Natural killer cell (primary cell): Measurements from ENCODE around the gene TTC32. TPM values are rescaled to one million over a fixed set of nuclear protein-coding genes. Genes with fewer than 3 reads are reported as not detected.
"Not testable (repeated sequence)": the region's sequence is repeated elsewhere in the genome, so short reads cannot be mapped to it uniquely, and the experiment has no call there.

ENCODE experiments used
- ATAC-seq, 3 donors: fragments of 150-1000 bp in 2 of 3; fragments of 200-7000 bp in 1 of 3; cut with Tn5 transposase; 1 replicate in 1 of 3; 2 replicates in 2 of 3; pipeline ENCODE4 v1.10.0; 2021; ENCODE audit warnings: mild to moderate bottlenecking in 2 of 3, moderate library complexity in 2 of 3
- DNase-seq, 2 donors: peaks; one replicate each; pipeline versions ENCODE4 v3.0.0 to v3.0.0-alpha.2; 2013 to 2021; ENCODE audit warnings: mixed read lengths in 1 of 2
- H3K27ac ChIP-seq: one replicate; pipeline ENCODE4 v1.5.1; 2013; ENCODE audit warnings: mild to moderate bottlenecking, low read length
- H3K27me3 ChIP-seq: one replicate; pipeline ENCODE4 v1.6.1; 2013; ENCODE audit warnings: low read length; ENCODE audit not compliant: control insufficient read depth, insufficient read depth
- H3K36me3 ChIP-seq: one replicate; pipeline ENCODE4 v1.6.1; 2013; ENCODE audit warnings: low read length; ENCODE audit not compliant: control insufficient read depth, insufficient read depth
- H3K4me1 ChIP-seq: one replicate; pipeline ENCODE4 v1.6.1; 2013; ENCODE audit warnings: low read length; ENCODE audit not compliant: control insufficient read depth, insufficient read depth
- H3K4me3 ChIP-seq: one replicate; pipeline ENCODE4 v1.5.1; 2013; ENCODE audit warnings: low read length
- H3K9me3 ChIP-seq: one replicate; pipeline ENCODE4 v1.6.1; 2013; ENCODE audit warnings: low read length; ENCODE audit not compliant: control insufficient read depth, insufficient read depth
- H3K27ac Mint-ChIP-seq, 2 donors: one replicate each; pipeline ENCODE4 v1.8.0; 2022; ENCODE audit warnings: mild to moderate bottlenecking in 2 of 2, mixed read lengths in 2 of 2, moderate library complexity in 1 of 2
- H3K27me3 Mint-ChIP-seq, 2 donors: one replicate each; pipeline ENCODE4 v1.8.0; 2022; ENCODE audit warnings: low read depth in 2 of 2, mixed read lengths in 2 of 2
- H3K36me3 Mint-ChIP-seq: one replicate; pipeline ENCODE4 v1.8.0; 2022; ENCODE audit warnings: mixed read lengths
- H3K4me1 Mint-ChIP-seq, 2 donors: one replicate each; pipeline ENCODE4 v1.8.0; 2022; ENCODE audit warnings: mixed read lengths in 2 of 2
- H3K4me3 Mint-ChIP-seq: one replicate; pipeline ENCODE4 v1.8.0; 2022; ENCODE audit warnings: mild to moderate bottlenecking, moderate library complexity, mixed read lengths
- H3K9me3 Mint-ChIP-seq, 2 donors: one replicate each; pipeline ENCODE4 v1.8.0; 2022; ENCODE audit warnings: mixed read lengths in 2 of 2
- WGBS: methylation state at CpG from one replicate; pipeline ENCODE4 v1.1.7; 2013; ENCODE audit warnings: missing lambda C conversion rate; ENCODE audit not compliant: insufficient coverage; 5-methylcytosine and 5-hydroxymethylcytosine counted together
- intact Hi-C: fragments of 100-400 bp; cut with micrococcal nuclease; formaldehyde crosslinking; loops from one replicate; pipeline ENCODE4 v1.14.2; 2022
- total RNA-seq, 4 donors: library from RNA; stranded (reverse); fragments of 120-200 nt in 1 of 4; gene quantifications; one replicate each; pipeline versions ENCODE4 v1.2.3 to v1.2.4, GENCODE V29; 2013 to 2022
- TF ChIP-seq, protein P1 (sequence below): fragments of 200-600 bp; IDR thresholded peaks from one replicate; pipeline ENCODE4 v1.8.0; 2022; ENCODE audit warnings: antibody characterized with exemption

TTC32 gene
- total RNA-seq, 3 donors from 2014 or later (not counting 1 experiment from before 2014, with no cell fraction given): 30.4 to 45.3 (median 37.2) TPM

GRCh38 chr2:19895535-19895934 lies 6.2 kb downstream of the TTC32 start:
- WGBS: 82% methylated on average over 3 of the region's 3 CpGs

GRCh38 chr2:19894134-19894792 lies 7.5 kb downstream of the TTC32 start:
- Mint-ChIP-seq H3K4me1 (peaks cover 29 to 30% of the 10 kb centered on the region in 2 donors), H3K36me3 (no peaks in the 10 kb centered on the region), H3K4me3 (no peak overlapping the region), H3K9me3 (no peaks in the 10 kb centered on the region), H3K27ac (no peak overlapping the region), H3K27me3 (no peaks in the 10 kb centered on the region)
- H3K4me3 ChIP-seq: no peak overlapping the region
- TF ChIP-seq, protein P1, sequence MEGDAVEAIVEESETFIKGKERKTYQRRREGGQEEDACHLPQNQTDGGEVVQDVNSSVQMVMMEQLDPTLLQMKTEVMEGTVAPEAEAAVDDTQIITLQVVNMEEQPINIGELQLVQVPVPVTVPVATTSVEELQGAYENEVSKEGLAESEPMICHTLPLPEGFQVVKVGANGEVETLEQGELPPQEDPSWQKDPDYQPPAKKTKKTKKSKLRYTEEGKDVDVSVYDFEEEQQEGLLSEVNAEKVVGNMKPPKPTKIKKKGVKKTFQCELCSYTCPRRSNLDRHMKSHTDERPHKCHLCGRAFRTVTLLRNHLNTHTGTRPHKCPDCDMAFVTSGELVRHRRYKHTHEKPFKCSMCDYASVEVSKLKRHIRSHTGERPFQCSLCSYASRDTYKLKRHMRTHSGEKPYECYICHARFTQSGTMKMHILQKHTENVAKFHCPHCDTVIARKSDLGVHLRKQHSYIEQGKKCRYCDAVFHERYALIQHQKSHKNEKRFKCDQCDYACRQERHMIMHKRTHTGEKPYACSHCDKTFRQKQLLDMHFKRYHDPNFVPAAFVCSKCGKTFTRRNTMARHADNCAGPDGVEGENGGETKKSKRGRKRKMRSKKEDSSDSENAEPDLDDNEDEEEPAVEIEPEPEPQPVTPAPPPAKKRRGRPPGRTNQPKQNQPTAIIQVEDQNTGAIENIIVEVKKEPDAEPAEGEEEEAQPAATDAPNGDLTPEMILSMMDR: no peak
- WGBS: 97% methylated on average over 4 of the region's 4 CpGs
- intact Hi-C loops: no loop called here
- H3K9me3 ChIP-seq: no peaks in the 10 kb centered on the region
- H3K4me1 ChIP-seq: peaks cover 6% of the 10 kb centered on the region
- H3K27me3 ChIP-seq: no peaks in the 10 kb centered on the region
- peaks cover 4% of the 10 kb centered on the region for H3K36me3 ChIP-seq
- DNase-seq (no peak), ATAC-seq (no peak)
- H3K27ac ChIP-seq: no peak overlapping the region

More at GRCh38 chr2:19895535-19895934, 6.2 kb downstream of the TTC32 start:
- H3K27ac ChIP-seq: no peak overlapping the region
- Mint-ChIP-seq H3K4me3 (no peak overlapping the region), H3K9me3 (no peaks in the 10 kb centered on the region), H3K36me3 (no peaks in the 10 kb centered on the region), H3K27ac (no peak overlapping the region), H3K27me3 (no peaks in the 10 kb centered on the region), H3K4me1 (peaks cover 34 to 37% of the 10 kb centered on the region in 2 donors)
- DNase-seq (no peak), ATAC-seq (no peak)
- no peak overlapping the region for H3K4me3 ChIP-seq
- intact Hi-C loops: no loop called here
- H3K4me1 ChIP-seq: peaks cover 8% of the 10 kb centered on the region
- H3K9me3 ChIP-seq: no peaks in the 10 kb centered on the region
- TF ChIP-seq, protein P1: no peak
- H3K36me3 ChIP-seq: peaks cover 4% of the 10 kb centered on the region
- H3K27me3 ChIP-seq: no peaks in the 10 kb centered on the region

- Histone ChIP-seq H3K36me3 (peaks cover 4% of the 10 kb centered on the region), H3K4me1 (peaks cover 4% of the 10 kb centered on the region), H3K4me3 (no peak overlapping the region), H3K9me3 (no peaks in the 10 kb centered on the region), H3K27me3 (no peaks in the 10 kb centered on the region), H3K27ac (no peak overlapping the region)
- H3K9me3 Mint-ChIP-seq: no peaks in the 10 kb centered on the region
- DNase-seq (no peak), ATAC-seq (no peak)
- WGBS: 96% methylated on average over 4 of the region's 4 CpGs
- H3K4me1 Mint-ChIP-seq: peaks cover 29 to 30% of the 10 kb centered on the region in 2 donors
- no peaks in the 10 kb centered on the region for H3K27me3 Mint-ChIP-seq
- intact Hi-C loops: no loop called here
- no peak overlapping the region for H3K4me3 Mint-ChIP-seq
- TF ChIP-seq, protein P1: no peak
- peak overlapping the region in 1 of 2 donors; percentile 39 for H3K27ac Mint-ChIP-seq
- no peaks in the 10 kb centered on the region for H3K36me3 Mint-ChIP-seq
These were observed 8.2 kb downstream of the TTC32 start for GRCh38 chr2:19893520-19894133.

DNA sequence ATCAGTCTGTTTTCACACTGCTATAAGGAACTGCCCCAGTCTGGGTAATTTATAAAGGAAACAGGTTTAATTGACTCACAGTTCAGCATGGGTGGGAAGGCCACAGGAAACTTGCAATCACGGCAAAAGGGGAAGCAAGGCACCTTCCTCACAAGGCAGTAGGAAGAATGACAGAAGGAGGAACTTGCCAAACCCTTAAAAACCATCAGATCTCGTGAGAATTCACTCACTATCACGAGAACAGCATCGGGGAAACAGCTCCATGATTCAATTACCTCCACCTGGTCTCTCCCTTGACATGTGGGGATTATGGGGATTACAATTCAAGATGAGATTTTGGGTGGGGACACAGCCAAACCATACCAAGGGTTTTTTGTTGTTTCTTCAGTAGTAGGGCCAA lies 9.8 kb downstream of the TTC32 start:
- ATAC-seq: peak in 1 of 3 donors; percentile 44
- H3K4me1 Mint-ChIP-seq: peaks cover 18 to 19% of the 10 kb centered on the region in 2 donors
- H3K4me3 Mint-ChIP-seq, H3K4me1 ChIP-seq, H3K27me3 ChIP-seq, DNase-seq, H3K27me3 Mint-ChIP-seq, H3K36me3 Mint-ChIP-seq, H3K9me3 Mint-ChIP-seq, H3K36me3 ChIP-seq, H3K9me3 ChIP-seq, intact Hi-C loops, H3K4me3 ChIP-seq, H3K27ac ChIP-seq: not testable (repeated sequence)
- H3K27ac Mint-ChIP-seq: peak overlapping the region in 1 of 2 donors; percentile 82
- WGBS: 7% methylated on average over 2 of the region's 4 CpGs
